Fibroblast of skin of back (primary cell): ENCODE measurements around the gene SCAI.
A peak's percentile ranks its signal among the peaks of the same experiment; 100 is the strongest.
"Not testable (repeated sequence)": the region's sequence is repeated elsewhere in the genome, so short reads cannot be mapped to it uniquely, and the experiment has no call there.

Source experiments
- DNase-seq: peaks from one replicate; pipeline ENCODE4 v3.0.0-alpha.2; 2013

The SCAI gene

DNA sequence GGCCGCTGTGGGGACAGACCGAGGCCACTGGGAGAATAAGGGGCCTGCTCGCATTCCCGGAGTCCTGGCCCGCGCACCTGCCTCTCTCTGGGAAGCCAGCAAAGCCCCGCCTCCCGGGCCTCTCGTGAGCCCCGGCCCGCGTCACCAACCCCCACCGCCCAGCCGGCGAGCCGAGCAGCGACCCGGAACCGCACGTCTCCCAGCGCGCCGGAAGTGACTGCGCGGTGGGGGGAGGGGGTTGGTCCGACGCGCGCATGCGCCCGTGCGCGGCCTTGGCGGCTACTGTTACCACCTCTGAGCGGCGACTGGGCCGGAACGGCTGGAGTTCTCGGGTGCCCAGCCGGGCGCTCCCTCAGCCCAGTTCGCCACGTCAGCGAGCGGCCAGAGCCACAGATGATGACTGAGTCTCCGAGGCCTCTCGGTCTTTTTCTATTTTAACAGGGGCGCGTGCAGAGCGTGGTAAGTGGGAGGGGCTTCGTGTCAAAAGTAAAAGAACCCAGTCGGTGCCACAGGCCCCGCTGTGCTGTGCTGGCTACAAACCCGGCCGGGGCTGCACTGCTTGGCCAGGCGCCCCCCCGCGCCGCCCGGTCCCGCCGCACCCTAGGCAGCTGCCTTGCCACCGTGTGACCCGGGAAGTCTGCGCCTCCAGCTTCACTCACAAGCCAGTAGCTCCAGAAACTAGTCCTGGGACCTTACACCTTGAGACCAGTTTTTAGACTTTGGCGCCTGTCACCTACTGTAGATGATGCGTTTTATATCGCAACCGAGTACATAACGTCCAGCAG, 202.2 kb downstream of the SCAI start, which contains the start of gene GOLGA1:
GOLGA1 (minus strand) TSS at position 190 of the 785 bp plus-strand sequence. CDS start 2,372 bp downstream, outside the sequence.
- DNase-seq = peak; percentile 93

- no peak for DNase-seq
Measured at GRCh38 chr9:124940521-124940893, 202.8 kb downstream of the SCAI start.

- no peak for DNase-seq
Measured at GRCh38 chr9:124939944-124940343, 203.4 kb downstream of the SCAI start.

DNA sequence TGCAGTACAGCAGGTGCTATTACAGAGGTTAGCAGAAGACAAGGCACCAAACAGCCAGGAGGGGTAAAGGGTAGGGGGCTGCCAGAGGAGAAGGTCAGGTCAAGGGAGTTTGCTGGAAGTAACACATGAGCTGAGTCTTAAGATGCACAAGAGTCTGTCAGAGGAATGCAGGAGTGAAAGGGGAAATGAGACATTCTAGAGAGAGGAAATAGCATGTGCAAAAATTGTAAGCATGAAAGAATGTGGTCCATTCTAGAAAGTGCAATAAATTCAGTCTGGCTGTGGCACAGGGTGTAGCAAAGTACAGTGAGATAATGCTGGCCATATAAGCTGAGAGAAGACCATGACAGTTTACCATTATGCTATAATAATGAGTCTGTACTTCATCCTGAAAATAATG, 209.0 kb downstream of the SCAI start:
- DNase-seq = peak; percentile 49

- no peak for DNase-seq
Measured at GRCh38 chr9:124932333-124932732, 211.0 kb downstream of the SCAI start.

DNA sequence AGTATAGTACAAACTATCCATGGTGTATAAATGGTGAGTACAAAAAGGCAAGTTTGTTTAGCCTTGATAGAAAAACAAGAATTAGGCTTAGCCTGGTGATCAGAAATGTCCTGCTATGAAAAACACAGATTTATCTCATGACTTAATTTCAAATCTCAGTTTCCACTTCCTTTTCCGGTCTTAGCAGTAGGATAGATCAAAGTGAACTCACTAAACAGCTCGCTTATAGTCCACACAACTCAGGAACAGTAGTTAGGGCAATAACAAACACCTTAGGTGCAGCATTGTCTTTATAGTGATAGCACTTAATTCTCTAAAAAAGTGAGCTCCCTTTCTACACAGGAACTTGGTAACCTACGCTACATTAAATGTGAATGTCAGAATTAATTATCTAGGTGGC, 213.9 kb downstream of the SCAI start:
- DNase-seq = no peak

DNA sequence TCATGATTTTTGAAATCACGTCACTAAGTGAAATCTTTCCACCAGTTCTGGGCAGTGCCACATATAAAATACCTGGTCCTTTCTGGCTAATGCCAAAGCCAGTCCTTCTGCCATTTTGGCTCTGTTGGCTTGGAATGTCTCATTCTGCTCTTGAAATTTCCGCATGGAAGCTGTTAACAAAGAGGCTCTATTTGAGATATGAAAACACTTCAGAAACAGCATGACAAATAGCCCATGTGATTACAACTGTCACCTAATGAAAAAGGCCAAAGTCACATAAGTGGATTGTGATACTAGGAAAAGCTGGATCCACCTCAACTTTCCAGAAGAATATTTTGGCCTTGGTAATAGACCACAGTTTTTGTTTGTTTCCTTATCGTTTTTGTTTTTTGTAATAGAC, 215.2 kb downstream of the SCAI start:
- DNase-seq = no peak

DNA sequence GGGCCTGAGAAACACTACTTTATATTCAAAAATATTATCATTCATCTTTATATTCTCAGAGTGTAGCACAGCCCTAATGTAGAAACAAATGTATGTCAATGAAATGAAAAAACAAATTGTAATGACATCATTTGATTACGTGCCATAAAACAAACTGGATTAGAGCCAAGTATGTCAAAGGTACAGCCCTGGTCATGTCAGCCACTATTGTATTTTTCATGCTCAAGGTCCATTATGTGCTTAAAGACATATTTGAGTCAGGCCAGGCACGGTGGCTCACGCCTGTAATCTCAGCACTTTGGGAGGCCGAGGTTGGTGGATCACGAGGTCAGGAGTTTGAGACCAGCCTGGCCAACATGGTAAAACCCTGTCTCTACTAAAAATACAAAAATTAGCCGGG, 222.9 kb downstream of the SCAI start:
- DNase-seq = not testable (repeated sequence)

GRCh38 chr9:124914753-124915405, 228.4 kb downstream of the SCAI start:
- DNase-seq = no peak

DNA sequence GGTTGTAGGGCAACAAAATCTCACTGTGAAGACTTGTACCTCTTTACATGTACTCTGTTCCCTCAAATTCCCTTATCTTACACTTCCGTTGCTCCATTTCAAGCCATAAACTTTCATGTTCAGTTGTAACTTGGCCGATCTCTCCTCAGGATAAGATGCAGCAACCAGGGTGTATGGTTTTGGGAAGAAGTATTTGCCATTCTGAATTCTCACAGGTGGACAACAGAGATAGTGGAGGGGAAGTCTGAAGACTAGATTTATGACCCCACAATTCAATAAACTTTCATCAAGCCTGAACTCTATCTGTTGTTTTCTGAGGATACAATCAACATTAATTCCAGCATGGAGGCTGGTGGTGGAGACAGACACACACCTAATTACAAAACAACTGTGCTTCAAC, 229.9 kb downstream of the SCAI start:
- DNase-seq = no peak

DNA sequence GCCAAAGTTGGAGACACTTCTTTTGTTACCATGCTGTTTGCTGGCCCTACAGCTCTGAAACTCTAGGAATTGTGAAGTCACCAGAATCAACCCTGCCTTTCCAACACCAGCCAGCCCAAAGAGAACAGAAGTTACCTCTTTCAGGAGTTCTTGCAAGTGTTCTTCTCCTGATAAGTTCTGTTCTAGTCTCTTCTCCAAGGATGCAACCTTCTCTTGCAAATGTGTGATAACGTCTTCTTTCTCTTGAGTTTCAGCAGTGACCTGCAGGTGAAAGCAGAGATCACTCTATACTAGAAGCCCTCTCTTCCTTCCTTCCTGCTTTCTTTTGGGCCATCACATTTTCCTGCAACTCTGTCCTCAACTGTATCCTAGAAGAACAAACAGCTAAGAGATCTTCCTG, 231.6 kb downstream of the SCAI start:
- no peak for DNase-seq

- DNase-seq = no peak
Measured at GRCh38 chr9:124908098-124908497, 235.2 kb downstream of the SCAI start.

DNA sequence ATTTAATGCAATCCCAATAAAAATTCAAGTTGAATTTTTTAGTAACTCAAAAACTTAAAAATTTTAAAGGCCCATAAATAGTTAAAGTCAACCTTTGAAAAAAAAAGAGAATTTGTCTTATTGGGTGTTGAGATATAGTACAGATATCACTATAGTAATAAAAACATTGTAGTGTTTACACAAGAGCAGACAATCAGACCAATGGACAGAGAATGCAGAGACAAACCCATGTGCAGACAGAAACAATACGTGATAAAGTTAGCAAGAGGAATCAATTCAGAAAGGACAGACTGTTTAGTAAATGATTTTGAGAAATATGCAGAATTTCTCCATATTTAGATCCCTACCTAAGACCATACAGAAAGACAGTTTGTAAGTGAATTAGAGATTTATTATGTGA, 236.4 kb downstream of the SCAI start:
- DNase-seq = no peak

- DNase-seq = no peak
Measured at GRCh38 chr9:124899845-124900244, 243.5 kb downstream of the SCAI start.

DNA sequence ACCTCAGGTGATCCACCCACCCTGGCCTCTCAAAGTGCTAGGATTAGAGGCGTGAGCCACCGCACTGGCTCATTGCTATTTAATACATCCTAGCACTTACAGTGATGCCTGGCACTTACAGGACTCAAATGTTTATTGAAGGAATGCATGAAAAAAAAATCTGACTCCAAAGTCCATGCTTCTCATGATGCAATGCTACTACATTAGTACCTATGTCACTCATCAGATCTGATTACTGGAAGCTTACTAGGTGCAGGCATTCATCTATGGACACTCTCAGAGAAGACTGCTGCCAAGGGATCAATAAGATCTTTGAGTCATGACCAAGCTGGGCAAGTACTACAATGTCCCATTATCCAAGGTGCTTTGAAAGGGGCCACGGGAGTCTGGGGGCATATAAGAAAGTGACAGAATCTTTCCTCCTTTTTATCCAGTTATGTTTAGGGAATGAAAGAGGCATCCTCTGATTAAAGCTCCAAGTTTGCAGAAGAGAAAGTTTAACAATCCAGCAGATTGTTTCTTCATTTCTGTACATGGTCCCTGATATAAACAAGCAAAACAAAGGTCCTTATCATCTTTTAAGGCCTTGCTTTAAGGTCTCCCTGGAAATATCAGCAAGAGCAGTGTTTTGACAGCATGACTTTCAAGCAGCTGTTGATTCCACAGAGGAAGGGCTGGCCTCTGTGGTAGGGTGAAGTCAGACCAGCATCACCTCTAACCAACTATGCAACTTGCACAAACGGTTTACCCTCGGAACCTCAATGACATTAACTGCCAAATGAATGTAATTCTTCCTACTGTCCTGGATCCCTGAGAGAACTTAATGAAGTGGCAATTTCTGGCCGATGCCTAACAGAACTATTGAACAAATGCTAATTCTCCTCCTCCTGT, 245.5 kb downstream of the SCAI start:
- DNase-seq = no peak

GRCh38 chr9:124894741-124895170, 248.6 kb downstream of the SCAI start:
- DNase-seq = peak; percentile 36

GRCh38 chr9:124894035-124894740, 249.1 kb downstream of the SCAI start:
- no peak for DNase-seq
